GM10248 (cell line): ENCODE data around the gene EXD3.

Experiments used
- CTCF ChIA-PET: fragments of 300-600 bp; sonication (Branson Sonifier 250); formaldehyde crosslinking; extraction: SDS; loops from one replicate; lab custom pipeline; 2021; ENCODE audit warnings: antibody characterized with exemption; lab: Yijun Ruan, JAX
- POLR2A ChIA-PET: fragments of 350-650 bp; sonication (Branson Sonifier 250); formaldehyde crosslinking; extraction: SDS; loops from one replicate; lab custom pipeline; 2020; ENCODE audit warnings: antibody characterized with exemption; lab: Yijun Ruan, JAX
- DNase-seq: peaks from one replicate; pipeline ENCODE4 v3.0.0; 2012; ENCODE audit errors: extremely low spot score
- CTCF ChIP-seq: IDR thresholded peaks from 2 replicates; pipeline ENCODE4 v1.5.1; 2012; ENCODE audit warnings: mild to moderate bottlenecking, low read depth; ENCODE audit errors: extremely low read depth, missing control alignments, control extremely low read depth

Gene EXD3

GRCh38 chr9:137302118-137302448, 120.9 kb downstream of the EXD3 start, which contains the start of gene NRARP:
TSS of gene NRARP (minus strand) at chr9:137302271. CDS start at chr9:137301928, 343 bp downstream.
- ChIA-PET CTCF (interaction anchor here (0.7 to 4.1 kb wide), 27 partner anchors 9 to 281 kb away, joined by 3 to 24 read pairs (median 5); partner anchors contain the start of genes EXD3, NOXA1 and TOR4A), POLR2A (interaction anchor here (0.5 to 2.4 kb wide), 17 partner anchors 9 to 303 kb away, joined by 3 to 12 read pairs (median 4); partner anchors contain the start of genes EXD3, NOXA1, NSMF and TOR4A)
- TF ChIP-seq CTCF = no peak
- DNase-seq = peak; percentile 93

GRCh38 chr9:137301081-137301947, 121.6 kb downstream of the EXD3 start:
- no peak for DNase-seq
- TF ChIP-seq CTCF = peak; percentile 47
- ChIA-PET CTCF (interaction anchor here (0.8 to 4.1 kb wide), 24 partner anchors 8 to 160 kb away, joined by 3 to 24 read pairs (median 6); partner anchors contain the start of genes EXD3, NOXA1 and TOR4A), POLR2A (interaction anchor here (0.6 to 2.4 kb wide), 10 partner anchors 15 to 146 kb away, joined by 3 to 12 read pairs (median 4); partner anchors contain the start of genes EXD3, NOXA1, TOR4A and TUBB4B)

- ChIA-PET CTCF (interaction anchor here (2.2 to 4.1 kb wide), 3 partner anchors 16 to 143 kb away, joined by 9 to 24 read pairs (median 21); no protein-coding TSS in a partner anchor), POLR2A (interaction anchor here (0.6 to 0.9 kb wide), 3 partner anchors 122 to 430 kb away, joined by 3 to 5 read pairs (median 4); partner anchors contain the start of genes EXD3 and NOXA1)
- no peak for TF ChIP-seq CTCF
- no peak for DNase-seq
Measured at GRCh38 chr9:137300567-137301080, 122.3 kb downstream of the EXD3 start.

GRCh38 chr9:137299938-137300337, 123.0 kb downstream of the EXD3 start:
- ChIA-PET CTCF (interaction anchor here (1.6 kb wide), 1 partner anchor 123 kb away, joined by 6 read pairs; the partner anchor contains the start of genes EXD3 and NOXA1), POLR2A (interaction anchor here (0.7 kb wide), 1 partner anchor 429 kb away, joined by 4 read pairs; no protein-coding TSS in a partner anchor)

GRCh38 chr9:137299203-137299565, 123.8 kb downstream of the EXD3 start:
- ChIA-PET CTCF (interaction anchor here (1.3 to 1.6 kb wide), 3 partner anchors 10 to 124 kb away, joined by 3 to 6 read pairs (median 3); partner anchors contain the start of genes EXD3 and NOXA1), POLR2A (interaction anchor here (0.6 kb wide), 1 partner anchor 149 kb away, joined by 3 read pairs; no protein-coding TSS in a partner anchor)
- DNase-seq = no peak
- TF ChIP-seq CTCF = no peak

More at GRCh38 chr9:137299938-137300337, 123.0 kb downstream of the EXD3 start:
- TF ChIP-seq CTCF = no peak
- no peak for DNase-seq

GRCh38 chr9:137298401-137299202, 124.4 kb downstream of the EXD3 start:
- DNase-seq = no peak
- no peak for TF ChIP-seq CTCF
- POLR2A ChIA-PET = no interaction called here
- CTCF ChIA-PET = interaction anchor here (1.3 to 1.6 kb wide), 3 partner anchors 11 to 124 kb away, joined by 3 to 6 read pairs (median 3); partner anchors contain the start of genes EXD3 and NOXA1
